ENCODE data around the gene ABCC11. TPM values are rescaled to one million over a fixed set of nuclear protein-coding genes. Genes with fewer than 3 reads are reported as not detected.

ABCC11 gene
- total RNA-seq, 1 experiment from 2014 or later = 0.83 TPM

DNA sequence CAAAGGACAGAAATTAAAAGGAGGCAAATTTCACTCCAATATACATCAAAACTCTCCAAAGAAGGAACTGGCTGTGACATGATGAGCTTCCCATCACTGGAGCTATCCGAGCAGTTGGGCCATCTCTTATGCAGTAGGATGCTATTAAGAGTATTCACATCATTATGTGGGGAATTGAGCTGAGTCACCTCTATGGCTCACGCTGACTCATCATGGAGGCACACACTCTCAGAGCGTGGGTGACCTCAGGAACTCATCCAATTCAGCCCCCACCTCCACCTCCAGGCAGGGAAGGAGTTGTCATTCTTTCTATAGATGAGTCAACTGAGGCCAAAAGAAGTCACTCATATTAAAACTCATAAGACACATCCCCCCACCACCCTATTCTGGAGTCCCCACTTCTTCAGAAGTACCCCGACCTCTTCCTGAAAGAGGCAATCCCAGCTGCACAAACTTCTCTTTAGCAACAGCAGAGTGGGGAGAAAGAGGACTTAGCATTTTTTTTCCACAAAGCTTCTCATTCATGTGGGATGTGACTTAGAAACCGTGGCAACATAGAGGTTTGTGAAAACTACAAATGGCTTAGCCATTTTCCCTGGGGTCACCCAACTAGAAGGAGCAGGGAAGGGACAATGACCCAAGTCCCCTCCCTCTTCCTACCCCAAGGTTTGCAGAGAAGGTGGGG, 124.1 kb downstream of the ABCC11 start:
- POLR2A ChIA-PET (ENCODE audit: unreplicated experiment) = interaction anchor here (0.6 kb wide), 2 partner anchors 216 to 1089 kb away, joined by 4 to 9 read pairs; no protein-coding TSS in a partner anchor
- peaks cover 55% of the 10 kb centered on the region for H3K4me1 ChIP-seq (replicated peaks; ENCODE audit: insufficient read depth)
- BruUV-seq (replicated peaks) = no TSS peak

DNA sequence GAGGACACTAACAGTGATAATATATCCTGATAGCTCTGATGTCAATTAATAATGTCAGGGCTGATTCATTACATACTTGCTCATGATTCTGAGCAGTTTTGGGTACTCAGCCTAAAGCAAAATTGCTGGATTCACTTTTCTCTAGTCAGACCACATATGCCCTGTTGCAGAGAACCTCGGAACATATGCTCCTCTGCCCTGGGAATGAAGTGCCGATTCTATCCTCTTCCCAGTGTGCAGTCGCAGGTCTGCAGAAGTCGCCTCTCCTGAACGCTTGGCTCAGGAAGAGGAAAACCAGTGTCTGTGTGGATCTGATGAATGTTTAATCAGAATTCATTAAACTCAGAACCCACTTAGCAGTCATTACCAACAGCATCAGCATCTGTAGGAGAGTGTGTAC, 126.1 kb downstream of the ABCC11 start:
- Histone ChIP-seq H4K20me1 (ENCODE audit: insufficient read depth) (no peaks in the 10 kb centered on the region), H3K27me3 (ENCODE audit: insufficient read depth, low read depth) (no peaks in the 10 kb centered on the region), H3K4me2 (no peak overlapping the region), H3F3A (ENCODE audit: insufficient read depth, low read depth) (peaks cover 23% of the 10 kb centered on the region), H2AFZ (no peak overlapping the region), H3K4me1 (replicated peaks; ENCODE audit: insufficient read depth) (peaks cover 38% of the 10 kb centered on the region), H3K4me3 (no peak overlapping the region), H3K36me3 (ENCODE audit: low read depth) (no peaks in the 10 kb centered on the region), H3K79me2 (ENCODE audit: low read depth) (no peaks in the 10 kb centered on the region), H3K27ac (no peak overlapping the region), H3K9me2 (ENCODE audit: insufficient read depth) (no peaks in the 10 kb centered on the region), H3K9me3 (ENCODE audit: insufficient read depth, low read depth) (no peaks in the 10 kb centered on the region)
- intact Hi-C loops (cut with micrococcal nuclease; ENCODE audit: unreplicated experiment) = loop anchor here (5.0 kb wide), 1 partner anchor 234 kb away; no protein-coding TSS in a partner anchor
- CTCF ChIA-PET = no interaction called here
- no peak for DNase-seq
- POLR2A ChIA-PET (ENCODE audit: unreplicated experiment) = interaction anchor here (0.6 kb wide), 1 partner anchor 546 kb away, joined by 3 read pairs; no protein-coding TSS in a partner anchor
- TF ChIP-seq, protein P1, sequence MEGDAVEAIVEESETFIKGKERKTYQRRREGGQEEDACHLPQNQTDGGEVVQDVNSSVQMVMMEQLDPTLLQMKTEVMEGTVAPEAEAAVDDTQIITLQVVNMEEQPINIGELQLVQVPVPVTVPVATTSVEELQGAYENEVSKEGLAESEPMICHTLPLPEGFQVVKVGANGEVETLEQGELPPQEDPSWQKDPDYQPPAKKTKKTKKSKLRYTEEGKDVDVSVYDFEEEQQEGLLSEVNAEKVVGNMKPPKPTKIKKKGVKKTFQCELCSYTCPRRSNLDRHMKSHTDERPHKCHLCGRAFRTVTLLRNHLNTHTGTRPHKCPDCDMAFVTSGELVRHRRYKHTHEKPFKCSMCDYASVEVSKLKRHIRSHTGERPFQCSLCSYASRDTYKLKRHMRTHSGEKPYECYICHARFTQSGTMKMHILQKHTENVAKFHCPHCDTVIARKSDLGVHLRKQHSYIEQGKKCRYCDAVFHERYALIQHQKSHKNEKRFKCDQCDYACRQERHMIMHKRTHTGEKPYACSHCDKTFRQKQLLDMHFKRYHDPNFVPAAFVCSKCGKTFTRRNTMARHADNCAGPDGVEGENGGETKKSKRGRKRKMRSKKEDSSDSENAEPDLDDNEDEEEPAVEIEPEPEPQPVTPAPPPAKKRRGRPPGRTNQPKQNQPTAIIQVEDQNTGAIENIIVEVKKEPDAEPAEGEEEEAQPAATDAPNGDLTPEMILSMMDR (conservative IDR thresholded peaks at IDR 0.05) = no peak
- TF ChIP-seq EZH2 (IDR thresholded peaks at IDR 0.05; ENCODE audit: low read depth) = no peak
- no TSS peak for BruUV-seq (replicated peaks)

More for the DNA sequence above, 124.1 kb downstream of the ABCC11 start:
- no peak for TF ChIP-seq EZH2 (IDR thresholded peaks at IDR 0.05; ENCODE audit: low read depth)
- TF ChIP-seq, protein P1 (conservative IDR thresholded peaks at IDR 0.05) = no peak
- no peaks in the 10 kb centered on the region for H3K36me3 ChIP-seq (ENCODE audit: low read depth)
- no peaks in the 10 kb centered on the region for H3K79me2 ChIP-seq (ENCODE audit: low read depth)
- no peaks in the 10 kb centered on the region for H3K27me3 ChIP-seq (ENCODE audit: insufficient read depth, low read depth)
- H3K9me2 ChIP-seq (ENCODE audit: insufficient read depth) = no peaks in the 10 kb centered on the region
- no peaks in the 10 kb centered on the region for H4K20me1 ChIP-seq (ENCODE audit: insufficient read depth)
- peak overlapping the region; percentile 84 for H3K27ac ChIP-seq
- H2AFZ ChIP-seq = no peak overlapping the region
- peaks cover 41% of the 10 kb centered on the region for H3F3A ChIP-seq (ENCODE audit: insufficient read depth, low read depth)
- H3K4me3 ChIP-seq = no peak overlapping the region
- DNase-seq = peak; percentile 79 to 92
- intact Hi-C loops (cut with micrococcal nuclease; ENCODE audit: unreplicated experiment) = loop anchor here (1.0 to 5.0 kb wide), 3 partner anchors 35 to 236 kb away; no protein-coding TSS in a partner anchor
- CTCF ChIA-PET = interaction anchor here (0.6 to 1.3 kb wide), 3 partner anchors 70 to 982 kb away, joined by 3 read pairs; no protein-coding TSS in a partner anchor
- peak overlapping the region; percentile 58 for H3K4me2 ChIP-seq
- no peaks in the 10 kb centered on the region for H3K9me3 ChIP-seq (ENCODE audit: insufficient read depth, low read depth)

DNA sequence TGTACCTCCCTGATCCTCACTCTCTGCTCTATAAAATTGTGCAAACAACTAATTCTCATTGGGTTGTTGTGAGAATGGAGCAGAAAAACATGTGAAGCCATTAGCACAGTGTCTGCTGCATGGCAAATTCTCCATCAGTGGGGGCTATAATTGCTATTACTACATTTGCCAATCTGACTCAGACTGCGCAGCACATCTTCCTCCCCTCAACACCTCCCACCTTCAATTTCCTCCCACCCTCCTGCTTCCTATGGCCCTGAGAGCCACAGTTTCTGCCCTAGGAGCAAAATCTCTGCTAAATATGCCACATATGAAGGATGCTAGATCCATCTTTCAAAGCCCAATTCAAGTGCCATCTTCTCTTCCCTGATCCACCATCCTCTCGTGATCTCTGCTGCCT, 128.5 kb downstream of the ABCC11 start:
- Histone ChIP-seq H3K9me2 (ENCODE audit: insufficient read depth) (no peaks in the 10 kb centered on the region), H3K4me3 (no peak overlapping the region), H3K36me3 (ENCODE audit: low read depth) (no peaks in the 10 kb centered on the region), H4K20me1 (ENCODE audit: insufficient read depth) (no peaks in the 10 kb centered on the region), H3K27ac (no peak overlapping the region), H3F3A (ENCODE audit: insufficient read depth, low read depth) (peaks cover 15% of the 10 kb centered on the region), H3K4me1 (replicated peaks; ENCODE audit: insufficient read depth) (peaks cover 17% of the 10 kb centered on the region), H2AFZ (no peak overlapping the region), H3K27me3 (ENCODE audit: insufficient read depth, low read depth) (no peaks in the 10 kb centered on the region), H3K79me2 (ENCODE audit: low read depth) (no peaks in the 10 kb centered on the region), H3K4me2 (no peak overlapping the region), H3K9me3 (ENCODE audit: insufficient read depth, low read depth) (no peaks in the 10 kb centered on the region)
- no TSS peak for BruUV-seq (replicated peaks)
- CTCF ChIA-PET = no interaction called here
- intact Hi-C loops (cut with micrococcal nuclease; ENCODE audit: unreplicated experiment) = no loop called here
- no peak for DNase-seq
- POLR2A ChIA-PET (ENCODE audit: unreplicated experiment) = no interaction called here
- TF ChIP-seq, protein P1 (conservative IDR thresholded peaks at IDR 0.05) = no peak
- TF ChIP-seq EZH2 (IDR thresholded peaks at IDR 0.05; ENCODE audit: low read depth) = no peak
